Right cardiac atrium (tissue), 5 donors: Measurements from ENCODE around the gene CFHR4. TPM values are rescaled to one million over a fixed set of nuclear protein-coding genes. Genes with fewer than 3 reads are reported as not detected.
"Not testable (repeated sequence)": the region's sequence is repeated elsewhere in the genome, so short reads cannot be mapped to it uniquely, and the experiment has no call there.

Source experiments
- ATAC-seq, 2 donors: fragments of 200-7000 bp; cut with Tn5 transposase; one replicate each; pipeline versions ENCODE4 v1.8.0 to v1.9.1; 2020; ENCODE audit warnings: moderate library complexity in 2 of 2, mild to moderate bottlenecking in 1 of 2
- DNase-seq, 3 donors: peaks; one replicate each; pipeline ENCODE4 v3.0.0-alpha.2; 2020
- H3K27ac ChIP-seq: one replicate; pipeline ENCODE4 v1.5.1; 2013; ENCODE audit warnings: mild to moderate bottlenecking, low read length, control low read depth, moderate library complexity
- H3K27me3 ChIP-seq: one replicate; pipeline ENCODE4 v1.6.1; 2013; ENCODE audit not compliant: control insufficient read depth, insufficient read depth
- H3K4me1 ChIP-seq: one replicate; pipeline ENCODE4 v1.6.1; 2013; ENCODE audit warnings: low read length; ENCODE audit not compliant: control insufficient read depth, insufficient read depth
- H3K4me3 ChIP-seq: one replicate; pipeline ENCODE4 v1.5.1; 2013; ENCODE audit warnings: low read length, control low read depth
- H3K9me3 ChIP-seq: one replicate; pipeline ENCODE4 v1.6.1; 2013; ENCODE audit warnings: low read length; ENCODE audit not compliant: control insufficient read depth
- WGBS: extraction: QIAGEN DNeasy Blood & Tissue Kit; methylation state at CpG from one replicate; pipeline ENCODE4 v1.1.7; 2013; 5-methylcytosine and 5-hydroxymethylcytosine counted together
- intact Hi-C, 4 donors: fragments of 100-400 bp; cut with DNase I; formaldehyde crosslinking; loops; one replicate each; pipeline versions ENCODE4 v1.11.0 to v1.14.0; 2022 to 2023
- polyA plus RNA-seq: library from polyadenylated mRNA; stranded (reverse); fragments of 200-250 nt; gene quantifications from one replicate; pipeline ENCODE4 v1.2.3, GENCODE V29; 2013
- total RNA-seq, 4 donors: library from RNA; stranded (reverse); fragmentation: NEBNext Ultra II Directional; extraction: Animal tissue kit (Norgen Biotek cat#: 25700); gene quantifications; one replicate each; pipeline ENCODE4 v1.2.1, GENCODE V29; 2021
- donor health status: healthy with polysubstance abuse.
- donor health status: DM: no; HTN: yes; CAD: no.
- donor health status: DM: no; HTN: no; CAD: no.
- donor health status: DM: no; HTN: yes; CAD: no; lungs with severe emphysema.
- donor health status: DM: yes; HTN: yes; CAD: no.

Gene CFHR4
- total and polyA plus RNA-seq, 5 donors, result not detected

DNA sequence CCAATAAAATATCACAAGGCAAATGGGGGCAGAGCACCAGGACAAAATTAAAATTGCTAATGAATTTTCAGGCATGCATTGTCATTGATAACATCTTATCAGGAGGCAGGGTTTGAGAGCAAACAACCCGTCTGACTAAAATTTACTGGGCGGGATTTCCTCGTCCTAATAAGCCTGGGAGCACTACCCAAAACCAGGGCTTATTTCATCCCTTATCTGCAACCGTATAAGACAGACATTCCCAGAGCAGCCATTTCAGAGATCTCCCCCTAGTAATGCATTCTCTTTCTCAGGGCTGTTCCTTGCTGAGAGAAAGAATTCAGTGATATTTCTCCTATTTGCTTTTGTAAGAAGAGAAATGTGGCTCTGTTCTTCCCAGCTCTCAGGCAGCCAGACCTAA is 1.3 kb upstream of the CFHR4 start:
- H3K4me3 ChIP-seq, DNase-seq, H3K4me1 ChIP-seq, H3K9me3 ChIP-seq, intact Hi-C loops, ATAC-seq, H3K27ac ChIP-seq, H3K27me3 ChIP-seq: not testable (repeated sequence)
- 71% methylated on average over 4 of the region's 4 CpGs for WGBS

DNA sequence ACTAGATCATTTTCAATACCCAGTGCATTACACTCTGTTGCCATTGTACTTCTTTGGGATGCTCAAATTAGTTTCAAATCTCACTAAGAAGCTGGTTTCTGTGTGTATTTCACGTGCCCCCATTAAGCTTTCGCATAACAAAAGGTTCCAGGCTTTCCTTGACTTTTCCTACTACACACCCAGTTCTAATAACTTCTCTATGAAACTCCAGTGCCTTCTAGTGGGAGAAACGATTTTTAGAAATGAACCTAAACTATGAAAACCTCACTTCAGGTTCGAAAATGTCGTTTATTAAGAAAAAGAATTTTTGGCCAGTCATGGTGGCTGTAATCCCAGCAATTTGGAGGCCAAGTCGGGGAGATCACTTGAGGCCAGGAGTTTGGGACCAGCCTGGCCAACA is 2.8 kb downstream of the CFHR4 start:
- H3K27me3 ChIP-seq, result no peaks in the 10 kb centered on the region
- H3K9me3 ChIP-seq, result no peaks in the 10 kb centered on the region
- H3K27ac ChIP-seq, result no peak overlapping the region
- ATAC-seq (no peak), DNase-seq (no peak)
- WGBS, result 67% methylated on average over 6 of the region's 6 CpGs
- intact Hi-C loops, result no loop called here
- no peak overlapping the region for H3K4me3 ChIP-seq
- no peaks in the 10 kb centered on the region for H3K4me1 ChIP-seq

DNA sequence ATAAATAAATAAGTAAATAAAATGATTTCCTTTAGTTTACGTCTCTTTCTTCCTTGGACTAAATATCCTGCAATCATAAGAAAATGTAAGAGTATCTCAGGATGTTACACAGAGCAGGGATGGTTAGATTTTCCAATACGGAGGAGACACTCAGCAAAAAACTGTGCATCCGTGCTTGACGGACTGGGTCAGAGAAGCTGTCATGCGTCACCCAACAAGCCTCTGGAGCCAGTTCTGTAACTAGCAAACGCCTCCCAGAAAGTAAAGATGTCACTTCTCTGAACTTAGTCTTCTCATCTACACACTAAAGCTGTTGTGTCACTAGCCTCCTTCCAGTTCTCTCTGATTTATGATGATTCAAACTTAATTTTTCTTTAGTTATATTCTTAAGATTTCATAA is 3.4 kb downstream of the CFHR4 start:
- 70% methylated on average over 6 of the region's 6 CpGs for WGBS
- ATAC-seq (no peak), DNase-seq (no peak)
- Histone ChIP-seq H3K27ac (no peak overlapping the region), H3K4me3 (no peak overlapping the region), H3K27me3 (no peaks in the 10 kb centered on the region), H3K4me1 (no peaks in the 10 kb centered on the region), H3K9me3 (no peaks in the 10 kb centered on the region)
- intact Hi-C loops, result no loop called here

DNA sequence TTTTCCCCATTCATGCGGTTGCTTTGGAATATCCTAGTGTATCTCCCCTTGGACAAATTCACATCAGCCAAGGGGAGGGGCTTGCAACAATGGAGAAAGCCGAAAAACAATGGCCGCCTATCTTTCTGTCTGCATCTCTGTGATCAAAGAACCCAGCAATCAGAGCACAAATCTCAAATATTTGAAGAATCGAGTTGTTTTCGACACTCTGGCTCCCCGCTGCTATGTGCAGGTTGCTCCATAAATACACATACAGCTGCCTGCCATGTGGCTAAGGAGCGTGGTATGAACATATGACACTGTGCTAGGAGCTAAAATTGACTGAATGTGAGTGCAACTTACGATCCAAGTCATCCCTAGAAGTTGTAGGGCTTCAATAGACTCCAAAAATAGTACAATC is 8.5 kb downstream of the CFHR4 start:
- no peaks in the 10 kb centered on the region for H3K4me1 ChIP-seq
- DNase-seq, result no peak
- ATAC-seq, result no peak
- H3K9me3 ChIP-seq, result no peaks in the 10 kb centered on the region
- no peak overlapping the region for H3K27ac ChIP-seq
- H3K27me3 ChIP-seq, result no peaks in the 10 kb centered on the region
- intact Hi-C loops, result no loop called here
- H3K4me3 ChIP-seq, result no peak overlapping the region
- WGBS, result 72% methylated on average over 8 of the region's 8 CpGs

DNA sequence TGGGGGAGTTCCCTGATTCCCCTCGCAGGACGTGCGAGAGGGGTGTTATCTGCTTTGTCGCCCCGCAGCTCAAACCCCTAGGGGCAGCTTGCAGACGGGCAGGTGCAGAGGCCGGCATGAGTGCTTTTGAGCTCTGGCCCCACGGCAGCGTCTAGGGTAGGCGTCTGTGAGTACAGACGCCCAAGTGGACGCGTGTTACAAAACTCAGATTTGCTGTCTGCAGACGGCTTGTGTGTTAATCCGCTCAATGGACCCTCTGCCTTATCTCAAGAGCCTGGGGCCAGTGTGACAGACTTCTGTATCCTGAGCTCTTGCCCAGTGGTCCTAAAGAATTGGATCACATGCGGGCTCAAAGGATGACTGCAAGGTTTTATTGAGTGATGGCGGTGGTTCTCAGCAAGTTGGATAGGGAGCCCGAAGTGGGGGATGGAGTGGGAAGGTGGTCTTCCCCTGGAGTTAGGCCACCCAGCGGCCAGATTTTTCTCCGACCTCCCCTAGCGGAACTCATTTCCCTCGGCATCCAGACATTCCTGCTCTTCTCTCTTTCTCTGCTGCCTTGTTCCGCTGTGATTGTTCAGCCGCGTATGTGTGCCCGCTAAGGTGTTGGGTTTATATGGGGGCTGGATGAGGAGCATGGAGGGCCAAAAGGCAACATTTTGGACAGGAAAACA is 9.4 kb downstream of the CFHR4 start:
- DNase-seq (peak in 2 of 3 donors; percentile 2 to 16), ATAC-seq (no peak)
- no peaks in the 10 kb centered on the region for H3K27me3 ChIP-seq
- no peaks in the 10 kb centered on the region for H3K4me1 ChIP-seq
- no peak overlapping the region for H3K4me3 ChIP-seq
- WGBS, result 12% methylated on average over 26 of the region's 26 CpGs
- intact Hi-C loops, result no loop called here
- no peaks in the 10 kb centered on the region for H3K9me3 ChIP-seq
- H3K27ac ChIP-seq, result no peak overlapping the region

DNA sequence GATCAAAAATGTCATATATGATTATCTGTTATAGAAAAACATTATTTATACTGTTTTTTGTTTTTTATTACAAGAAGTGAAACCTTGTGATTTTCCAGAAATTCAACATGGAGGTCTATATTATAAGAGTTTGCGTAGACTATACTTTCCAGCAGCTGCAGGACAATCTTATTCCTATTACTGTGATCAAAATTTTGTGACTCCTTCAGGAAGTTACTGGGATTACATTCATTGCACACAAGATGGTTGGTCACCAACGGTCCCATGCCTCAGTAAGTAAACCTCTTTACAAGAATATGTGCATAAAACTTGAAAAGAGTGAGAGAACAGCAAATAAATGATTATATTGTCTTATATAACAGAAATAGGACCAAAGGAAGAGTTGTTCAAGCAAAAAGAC is 14.5 kb downstream of the CFHR4 start:
- no peaks in the 10 kb centered on the region for H3K4me1 ChIP-seq
- no peak for ATAC-seq
- no peak overlapping the region for H3K27ac ChIP-seq
- H3K4me3 ChIP-seq, result no peak overlapping the region
- DNase-seq, result no peak
- WGBS, result 86% methylated on average over 2 of the region's 2 CpGs
- H3K9me3 ChIP-seq, result no peaks in the 10 kb centered on the region
- intact Hi-C loops, result no loop called here
- H3K27me3 ChIP-seq, result no peaks in the 10 kb centered on the region

DNA sequence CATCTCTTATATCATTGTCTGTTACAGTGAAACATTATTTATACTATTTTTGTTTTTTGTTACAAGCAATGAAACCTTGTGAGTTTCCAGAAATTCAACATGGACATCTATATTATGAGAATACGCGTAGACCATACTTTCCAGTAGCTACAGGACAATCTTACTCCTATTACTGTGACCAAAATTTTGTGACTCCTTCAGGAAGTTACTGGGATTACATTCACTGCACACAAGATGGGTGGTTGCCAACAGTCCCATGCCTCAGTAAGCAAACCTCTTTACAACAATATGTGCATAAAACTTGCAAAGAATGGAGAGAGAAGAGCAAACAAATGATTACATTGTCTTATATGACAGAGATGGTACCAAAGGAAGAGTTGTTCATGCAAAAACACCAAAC is 22.4 kb downstream of the CFHR4 start:
- WGBS, result 94% methylated on average over 2 of the region's 2 CpGs
- Histone ChIP-seq H3K27ac (no peak overlapping the region), H3K4me1 (no peaks in the 10 kb centered on the region), H3K9me3 (no peaks in the 10 kb centered on the region), H3K4me3 (no peak overlapping the region), H3K27me3 (no peaks in the 10 kb centered on the region)
- no peak for DNase-seq
- no peak for ATAC-seq
- intact Hi-C loops, result no loop called here

DNA sequence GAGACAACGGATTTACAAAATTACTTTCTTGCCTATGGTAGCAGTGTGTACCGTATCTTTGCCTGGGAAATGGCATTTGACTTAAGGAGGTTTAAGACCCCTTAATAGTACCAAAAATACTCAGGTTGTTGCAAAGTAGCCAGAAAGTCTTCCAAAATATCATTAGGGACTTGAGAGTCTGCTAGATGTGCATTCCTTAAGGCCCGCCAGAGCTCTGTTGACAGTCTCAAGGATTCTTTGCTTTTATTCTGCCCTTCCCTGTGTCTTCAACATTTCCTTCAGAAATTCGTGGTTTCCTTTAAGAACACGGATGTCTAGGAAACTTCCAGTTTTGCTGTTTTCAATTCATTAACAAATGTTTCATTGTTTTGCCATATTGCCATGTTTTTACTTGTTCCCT is 24.4 kb downstream of the CFHR4 start:
- ATAC-seq, H3K4me3 ChIP-seq, H3K27me3 ChIP-seq: not testable (repeated sequence)

DNA sequence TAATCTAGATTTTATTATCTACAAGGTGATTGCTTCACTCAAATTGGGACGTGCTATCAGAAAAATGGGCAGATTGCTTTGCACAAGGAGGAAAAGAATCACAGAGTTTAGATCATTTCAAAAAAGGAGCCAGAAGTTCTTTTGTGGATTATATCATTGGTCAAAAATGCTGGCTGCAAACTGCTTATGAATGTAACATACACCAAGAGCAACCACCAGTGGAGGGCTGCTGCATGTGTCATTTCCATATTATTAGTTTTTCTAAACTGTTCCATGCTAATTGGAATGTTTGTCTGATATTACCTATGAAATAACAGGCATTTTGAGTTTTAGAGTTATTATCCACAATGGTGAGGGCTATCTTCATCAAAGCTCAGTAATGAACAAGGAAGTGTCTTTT is 39.0 kb downstream of the CFHR4 start:
- 59% methylated on average over 1 of the region's 1 CpG for WGBS
- H3K4me1 ChIP-seq, H3K4me3 ChIP-seq, H3K27me3 ChIP-seq, ATAC-seq, intact Hi-C loops, DNase-seq, H3K9me3 ChIP-seq, H3K27ac ChIP-seq: not testable (repeated sequence)

More for the DNA sequence above, 24.4 kb downstream of the CFHR4 start:
- DNase-seq, H3K27ac ChIP-seq, H3K9me3 ChIP-seq, intact Hi-C loops, H3K4me1 ChIP-seq: not testable (repeated sequence)
- WGBS, result 58% methylated on average over 5 of the region's 5 CpGs

DNA sequence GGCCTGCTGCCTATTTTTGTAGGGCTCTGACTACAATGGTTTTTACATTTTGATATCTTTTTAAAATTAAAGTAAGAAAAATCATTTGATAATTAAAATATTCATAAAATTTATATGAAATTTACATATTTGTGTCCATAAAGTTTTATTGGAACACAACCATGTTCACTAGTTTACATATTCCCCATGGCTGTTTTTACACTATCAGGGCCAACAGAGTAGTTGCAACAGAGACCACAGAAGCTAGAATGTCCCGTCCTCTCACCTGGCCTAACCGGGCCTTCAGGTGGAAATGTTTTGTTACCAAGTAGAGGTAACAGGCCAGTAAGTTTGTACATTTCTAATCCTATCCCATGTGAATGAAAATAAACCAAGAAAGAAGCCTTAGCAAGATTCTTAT is 45.0 kb downstream of the CFHR4 start:
- H3K9me3 ChIP-seq, H3K4me3 ChIP-seq, ATAC-seq, H3K4me1 ChIP-seq, H3K27ac ChIP-seq, intact Hi-C loops, DNase-seq, H3K27me3 ChIP-seq: not testable (repeated sequence)
- 74% methylated on average over 2 of the region's 2 CpGs for WGBS

DNA sequence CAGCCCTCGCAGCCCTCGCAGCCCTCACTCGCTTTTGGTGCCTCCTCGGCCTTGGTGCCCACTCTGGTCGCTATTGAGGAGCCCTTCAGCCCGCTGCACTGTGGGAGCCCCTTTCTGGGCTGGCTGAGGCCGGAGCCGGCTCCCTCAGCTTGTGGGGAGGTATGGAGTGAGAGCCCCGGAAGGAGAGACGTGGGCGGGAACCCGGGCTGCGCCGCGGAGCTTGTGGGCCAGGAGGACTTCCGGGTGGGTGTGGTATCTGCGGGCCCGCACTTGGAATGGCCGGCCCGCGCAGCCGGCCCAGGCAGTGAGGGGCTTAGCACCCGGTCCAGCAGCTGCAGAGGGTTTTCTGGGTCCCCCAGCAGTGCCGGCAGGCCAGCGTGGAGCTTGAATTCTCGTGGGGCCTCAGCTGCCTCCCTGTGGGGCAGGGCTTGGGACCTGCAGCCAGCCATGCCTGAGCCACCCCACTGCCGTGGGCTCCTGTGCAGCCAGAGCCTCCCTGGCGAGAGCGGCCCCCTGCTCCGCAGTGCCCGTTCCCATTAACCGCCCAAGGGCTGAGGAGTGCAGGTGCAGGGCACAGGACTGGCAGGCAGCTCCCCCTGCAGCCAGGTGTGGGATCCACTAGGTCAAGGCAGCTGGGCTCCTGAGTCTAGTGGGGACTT is 45.8 kb downstream of the CFHR4 start:
- 94% methylated on average over 32 of the region's 32 CpGs for WGBS
- no peak overlapping the region for H3K4me3 ChIP-seq
- H3K4me1 ChIP-seq, result no peaks in the 10 kb centered on the region
- DNase-seq (peak in 2 of 3 donors; percentile 20 to 41), ATAC-seq (no peak)
- intact Hi-C loops, result no loop called here
- H3K9me3 ChIP-seq, result no peaks in the 10 kb centered on the region
- no peaks in the 10 kb centered on the region for H3K27me3 ChIP-seq
- H3K27ac ChIP-seq, result no peak overlapping the region
